GM12878 (cell line): ENCODE data around the gene IPMK. TPM values are rescaled to one million over a fixed set of nuclear protein-coding genes. Genes with fewer than 3 reads are reported as not detected.

Source experiments
- ATAC-seq: fragments of 200-7000 bp; cut with Tn5 transposase; 3 replicates; pipeline ENCODE4 v1.9.1; 2020; ENCODE audit warnings: mild to moderate bottlenecking, moderate library complexity
- BruUV-seq: library from RNA; stranded (reverse); fragments of 400-500 nt; replicated peaks from 2 replicates; lab custom pipeline; 2021; lab: Mats Ljungman, UMichigan
- CTCF ChIA-PET: fragments of 300-600 bp; sonication (Branson Sonifier 250); formaldehyde crosslinking; extraction: SDS; loops from one replicate; lab custom pipeline; 2021; ENCODE audit warnings: inconsistent platforms; lab: Yijun Ruan, JAX
- POLR2A ChIA-PET: fragments of 350-600 bp; formaldehyde crosslinking; extraction: SDS; loops from one replicate; lab custom pipeline; 2021; ENCODE audit warnings: inconsistent platforms; lab: Charles Lee
- RAD21 ChIA-PET: fragments of 300-600 bp; sonication (Branson Sonifier 250); formaldehyde crosslinking; loops from one replicate; lab custom pipeline; 2023; ENCODE audit warnings: antibody characterized with exemption; ENCODE audit not compliant: unreplicated experiment; lab: Charles Lee
- SMC1A ChIA-PET: fragments of 300-600 bp; sonication (Branson Sonifier 250); formaldehyde crosslinking; loops from one replicate; lab custom pipeline; 2023; ENCODE audit not compliant: unreplicated experiment, uncharacterized antibody; lab: Charles Lee
- DNase-seq: peaks from one replicate; pipeline ENCODE4 v3.0.0-alpha.2; 2011; ENCODE audit warnings: low read depth, low spot score
- FAIRE-seq: peaks from 3 replicates; lab custom pipeline; 2011; peaks lifted over from hg19 to GRCh38; lab: Jason Lieb, UNC
- H2AFZ ChIP-seq: 2 replicates; pipeline ENCODE4 v1.6.0; 2011; ENCODE audit warnings: low read depth, low read length, control low read depth; ENCODE audit not compliant: control insufficient read depth
- H3K27ac ChIP-seq: 2 replicates; pipeline ENCODE4 v1.5.1; 2011; ENCODE audit warnings: control low read depth; ENCODE audit not compliant: control insufficient read depth, insufficient read depth
- H3K27me3 ChIP-seq, 2 experiments: replicated peaks in 1 of 2; 2 replicates each; pipeline versions ENCODE4 v1.6.0 to v1.6.1; 2011; ENCODE audit warnings: low read length in 1 of 2; ENCODE audit not compliant: control insufficient read depth in 2 of 2, insufficient read depth in 2 of 2
- H3K36me3 ChIP-seq, 2 experiments: 2 replicates each; pipeline ENCODE4 v1.5.1; 2011; ENCODE audit warnings: low read length in 1 of 2; ENCODE audit not compliant: control insufficient read depth in 2 of 2, insufficient read depth in 2 of 2
- H3K4me1 ChIP-seq: 2 replicates; pipeline ENCODE4 v1.6.1; 2011; ENCODE audit warnings: mild to moderate bottlenecking, low read length, moderate library complexity, mixed read lengths; ENCODE audit not compliant: control insufficient read depth, insufficient read depth
- H3K4me2 ChIP-seq: 2 replicates; pipeline ENCODE4 v1.6.0; 2011; ENCODE audit warnings: control low read depth; ENCODE audit not compliant: control insufficient read depth, insufficient read depth
- H3K4me3 ChIP-seq: fragments of 200-600 bp; sonication (generic); 2 replicates; pipeline ENCODE4 v1.5.1; 2016
- H3K79me2 ChIP-seq: 2 replicates; pipeline ENCODE4 v1.6.0; 2011; ENCODE audit warnings: low read length; ENCODE audit not compliant: control insufficient read depth, insufficient read depth
- H3K9ac ChIP-seq: 2 replicates; pipeline ENCODE4 v1.8.0; 2011; ENCODE audit warnings: low read length, control low read depth, mixed read lengths; ENCODE audit not compliant: control insufficient read depth, insufficient read depth
- H3K9me3 ChIP-seq: replicated peaks from 3 replicates; pipeline ENCODE4 v1.5.1; 2011; ENCODE audit warnings: mild to moderate bottlenecking, low read length; ENCODE audit not compliant: control insufficient read depth, insufficient read depth
- H4K20me1 ChIP-seq: 2 replicates; pipeline ENCODE4 v1.6.0; 2011; ENCODE audit not compliant: control insufficient read depth, insufficient read depth
- ATF2 ChIP-seq: IDR thresholded peaks from 2 replicates; pipeline ENCODE4 v1.6.1; 2012; ENCODE audit warnings: low read length, inconsistent platforms
- ATF7 ChIP-seq: fragments of 450-650 bp; IDR thresholded peaks from 2 replicates; pipeline ENCODE4 v1.6.1; 2016; ENCODE audit warnings: low read depth, mild to moderate bottlenecking
- WGBS: methylation state at CpG from one replicate; pipeline ENCODE4 v1.1.6; 2016; ENCODE audit warnings: low lambda C conversion rate; ENCODE audit not compliant: insufficient replicate concordance, insufficient coverage; ENCODE audit errors: missing lambda C conversion rate; 5-methylcytosine and 5-hydroxymethylcytosine counted together
- in situ Hi-C: fragments of 300-500 bp; cut with MboI; formaldehyde crosslinking; loops from 9 replicates; pipeline ENCODE4 v1.14.3; 2018; ENCODE audit warnings: mixed read lengths
- intact Hi-C: fragments of 100-400 bp; cut with micrococcal nuclease; formaldehyde crosslinking; loops from one replicate; pipeline ENCODE4 v1.14.2; 2022; ENCODE audit not compliant: unreplicated experiment
- polyA plus RNA-seq, 11 experiments: library from polyadenylated mRNA; depleted of rRNA in 4 of 11; unstranded in 6 of 11; stranded (reverse) in 5 of 11; fragments of >200 nt; fragmentation: Nextera tagmentation in 4 of 11; fragmentation: Illumina TruSeq in 1 of 11; extraction: Ambion mirVana in 4 of 11; extraction: Trizol in 1 of 11; gene quantifications; 1 replicate in 1 of 11; 2 replicates in 10 of 11; pipeline versions ENCODE4 v1.2.1 to v1.2.3, GENCODE V29; 2011 to 2016; ENCODE audit warnings: inconsistent platforms in 2 of 11, missing spikeins in 2 of 11, low read depth in 1 of 11
- total RNA-seq, 4 experiments: library from RNA; depleted of rRNA in 3 of 4; stranded (reverse); fragments of >200 nt in 3 of 4; fragmentation: Illumina TruSeq in 1 of 4; extraction: Trizol in 1 of 4; gene quantifications; 2 replicates each; pipeline versions ENCODE4 v1.2.1 to v1.2.3, GENCODE V29; 2013 to 2021
- TF ChIP-seq, protein P1 (sequence below): fragments of 450-650 bp; formaldehyde crosslinking; IDR thresholded peaks from 2 replicates; pipeline ENCODE4 v1.4.0; 2020; ENCODE audit warnings: mild to moderate bottlenecking, moderate library complexity
- TF ChIP-seq, protein P2 (sequence below): fragments of 450-650 bp; IDR thresholded peaks from 2 replicates; pipeline ENCODE4 v1.6.1; 2017; ENCODE audit warnings: mild to moderate bottlenecking, moderate library complexity

Gene IPMK
- total and polyA plus RNA-seq, 10 of the 15 experiments (the other 5 are each of a cell fraction or from before 2014, with no cell fraction given) = 0.84 to 7.5 (median 3.6) TPM

DNA sequence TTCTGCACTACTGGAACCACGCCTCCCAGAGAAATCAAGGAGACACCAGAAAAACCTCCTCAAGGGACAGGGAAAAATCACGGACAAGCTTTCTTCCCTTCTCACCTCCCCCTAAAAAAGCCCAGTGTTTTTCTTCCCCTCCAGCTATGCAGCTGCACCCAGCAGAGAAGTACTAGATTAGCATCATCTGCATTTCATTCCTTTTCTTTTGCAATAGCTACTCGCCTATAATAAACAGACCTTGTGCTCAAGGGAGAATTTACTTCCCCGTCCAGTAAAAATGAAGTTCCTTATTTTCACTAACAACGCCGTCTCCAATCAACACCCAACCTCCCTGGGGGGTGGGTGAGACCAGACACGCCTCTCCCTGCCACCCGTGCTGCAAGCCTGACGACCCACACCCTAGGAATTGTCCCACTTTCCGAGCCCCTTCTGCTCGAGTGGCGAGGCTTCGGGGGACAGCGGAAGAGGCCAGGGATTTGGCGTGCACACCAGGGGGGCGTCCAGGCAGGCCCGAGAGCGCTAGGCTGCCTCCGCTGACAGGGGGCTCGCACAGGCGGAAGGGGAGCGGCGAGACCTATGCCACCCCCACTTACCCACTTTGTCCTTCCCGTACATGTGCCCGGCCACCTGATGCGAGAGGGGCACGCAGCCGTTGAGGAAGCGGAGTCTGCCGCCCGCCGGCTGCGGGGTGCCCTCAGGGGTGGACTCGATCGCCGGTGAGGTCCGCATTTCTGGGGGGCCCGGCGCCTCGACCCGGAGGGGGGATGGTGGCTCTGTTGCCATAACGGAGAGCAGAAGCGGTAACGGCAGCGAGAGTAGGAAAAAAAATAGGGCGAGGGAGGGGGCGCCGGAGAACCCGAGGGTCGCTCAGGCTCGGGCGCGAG is 625 bp downstream of the IPMK start (continued):
- TF ChIP-seq, protein P1, sequence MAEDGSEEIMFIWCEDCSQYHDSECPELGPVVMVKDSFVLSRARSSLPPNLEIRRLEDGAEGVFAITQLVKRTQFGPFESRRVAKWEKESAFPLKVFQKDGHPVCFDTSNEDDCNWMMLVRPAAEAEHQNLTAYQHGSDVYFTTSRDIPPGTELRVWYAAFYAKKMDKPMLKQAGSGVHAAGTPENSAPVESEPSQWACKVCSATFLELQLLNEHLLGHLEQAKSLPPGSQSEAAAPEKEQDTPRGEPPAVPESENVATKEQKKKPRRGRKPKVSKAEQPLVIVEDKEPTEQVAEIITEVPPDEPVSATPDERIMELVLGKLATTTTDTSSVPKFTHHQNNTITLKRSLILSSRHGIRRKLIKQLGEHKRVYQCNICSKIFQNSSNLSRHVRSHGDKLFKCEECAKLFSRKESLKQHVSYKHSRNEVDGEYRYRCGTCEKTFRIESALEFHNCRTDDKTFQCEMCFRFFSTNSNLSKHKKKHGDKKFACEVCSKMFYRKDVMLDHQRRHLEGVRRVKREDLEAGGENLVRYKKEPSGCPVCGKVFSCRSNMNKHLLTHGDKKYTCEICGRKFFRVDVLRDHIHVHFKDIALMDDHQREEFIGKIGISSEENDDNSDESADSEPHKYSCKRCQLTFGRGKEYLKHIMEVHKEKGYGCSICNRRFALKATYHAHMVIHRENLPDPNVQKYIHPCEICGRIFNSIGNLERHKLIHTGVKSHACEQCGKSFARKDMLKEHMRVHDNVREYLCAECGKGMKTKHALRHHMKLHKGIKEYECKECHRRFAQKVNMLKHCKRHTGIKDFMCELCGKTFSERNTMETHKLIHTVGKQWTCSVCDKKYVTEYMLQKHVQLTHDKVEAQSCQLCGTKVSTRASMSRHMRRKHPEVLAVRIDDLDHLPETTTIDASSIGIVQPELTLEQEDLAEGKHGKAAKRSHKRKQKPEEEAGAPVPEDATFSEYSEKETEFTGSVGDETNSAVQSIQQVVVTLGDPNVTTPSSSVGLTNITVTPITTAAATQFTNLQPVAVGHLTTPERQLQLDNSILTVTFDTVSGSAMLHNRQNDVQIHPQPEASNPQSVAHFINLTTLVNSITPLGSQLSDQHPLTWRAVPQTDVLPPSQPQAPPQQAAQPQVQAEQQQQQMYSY (CRISPR knock-in tag) = no peak

DNA sequence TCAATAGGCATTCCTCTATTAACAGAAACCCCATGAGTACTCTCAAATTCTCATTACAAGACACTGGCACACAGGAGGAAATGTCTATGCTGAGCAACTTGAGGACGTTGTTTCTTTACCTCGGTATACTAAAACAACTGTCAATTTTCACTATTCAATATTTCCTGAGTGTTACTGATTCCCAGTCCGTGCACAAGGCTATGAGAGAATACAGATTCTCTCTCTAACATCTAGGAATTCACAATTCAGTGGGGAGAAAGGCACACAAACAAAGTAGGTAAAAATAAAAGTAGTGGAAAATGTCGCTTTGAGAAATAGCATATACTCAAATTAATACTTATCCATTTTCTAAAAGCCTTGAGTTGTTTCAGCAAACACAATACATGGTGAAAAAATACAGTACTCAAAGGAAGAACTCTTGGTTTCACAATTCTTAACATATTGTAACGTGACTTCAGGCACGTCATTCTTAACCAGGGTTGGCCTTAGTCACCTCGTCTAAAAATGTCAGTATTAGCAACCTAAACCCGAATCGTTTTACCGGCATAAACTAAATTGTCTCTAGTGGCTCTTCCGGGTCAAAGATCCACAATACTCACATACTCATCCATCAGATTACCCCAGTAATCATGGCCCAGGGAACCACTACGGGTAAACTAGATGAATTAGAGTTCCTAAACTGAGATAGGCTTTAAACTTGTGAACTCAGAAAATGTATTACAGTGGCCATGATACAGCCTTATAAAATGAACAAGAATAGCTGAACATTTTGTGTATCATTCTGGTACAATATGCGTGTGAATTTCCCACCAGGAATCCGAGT is 1.5 kb downstream of the IPMK start:
- 1% methylated on average over 14 of the region's 14 CpGs for WGBS
- FAIRE-seq (no peak), DNase-seq (no peak), ATAC-seq (peak; percentile 22)
- Histone ChIP-seq H3K27me3 (no peaks in the 10 kb centered on the region), H3K4me2 (peak overlapping the region; percentile 84), H3K9me3 (no peaks in the 10 kb centered on the region; the same call in 2 of the 3 replicates), H3K27ac (peak overlapping the region; percentile 80), H4K20me1 (no peaks in the 10 kb centered on the region), H3K36me3 (no peaks in the 10 kb centered on the region), H3K79me2 (peaks cover 79% of the 10 kb centered on the region), H3K9ac (peak overlapping the region; percentile 78), H2AFZ (peak overlapping the region; percentile 81), H3K4me1 (0 out of 2 replicates have a peak, but pooled peaks cover 5% of the 10 kb centered on the region), H3K4me3 (peak overlapping the region; percentile 80)
- CTCF ChIA-PET = interaction anchor here (0.6 to 1.0 kb wide), 3 partner anchors 25 to 856 kb away, joined by 3 to 5 read pairs (median 3); no protein-coding TSS in a partner anchor
- in situ Hi-C loops = no loop called here
- intact Hi-C loops = loop anchor here (5.0 to 10.0 kb wide), 2 partner anchors 71 to 1639 kb away; partner anchors contain the start of genes CCDC6 and UBE2D1
- SMC1A ChIA-PET = interaction anchor here (0.7 to 1.2 kb wide), 3 partner anchors 25 to 89 kb away, joined by 3 to 5 read pairs (median 4); no protein-coding TSS in a partner anchor
- TSS peak; percentile 56 for BruUV-seq
- RAD21 ChIA-PET = interaction anchor here (0.7 to 1.8 kb wide), 4 partner anchors 24 to 119 kb away, joined by 3 to 7 read pairs (median 4); partner anchors contain the start of gene TFAM
- POLR2A ChIA-PET = no interaction called here
- TF ChIP-seq, protein P2, sequence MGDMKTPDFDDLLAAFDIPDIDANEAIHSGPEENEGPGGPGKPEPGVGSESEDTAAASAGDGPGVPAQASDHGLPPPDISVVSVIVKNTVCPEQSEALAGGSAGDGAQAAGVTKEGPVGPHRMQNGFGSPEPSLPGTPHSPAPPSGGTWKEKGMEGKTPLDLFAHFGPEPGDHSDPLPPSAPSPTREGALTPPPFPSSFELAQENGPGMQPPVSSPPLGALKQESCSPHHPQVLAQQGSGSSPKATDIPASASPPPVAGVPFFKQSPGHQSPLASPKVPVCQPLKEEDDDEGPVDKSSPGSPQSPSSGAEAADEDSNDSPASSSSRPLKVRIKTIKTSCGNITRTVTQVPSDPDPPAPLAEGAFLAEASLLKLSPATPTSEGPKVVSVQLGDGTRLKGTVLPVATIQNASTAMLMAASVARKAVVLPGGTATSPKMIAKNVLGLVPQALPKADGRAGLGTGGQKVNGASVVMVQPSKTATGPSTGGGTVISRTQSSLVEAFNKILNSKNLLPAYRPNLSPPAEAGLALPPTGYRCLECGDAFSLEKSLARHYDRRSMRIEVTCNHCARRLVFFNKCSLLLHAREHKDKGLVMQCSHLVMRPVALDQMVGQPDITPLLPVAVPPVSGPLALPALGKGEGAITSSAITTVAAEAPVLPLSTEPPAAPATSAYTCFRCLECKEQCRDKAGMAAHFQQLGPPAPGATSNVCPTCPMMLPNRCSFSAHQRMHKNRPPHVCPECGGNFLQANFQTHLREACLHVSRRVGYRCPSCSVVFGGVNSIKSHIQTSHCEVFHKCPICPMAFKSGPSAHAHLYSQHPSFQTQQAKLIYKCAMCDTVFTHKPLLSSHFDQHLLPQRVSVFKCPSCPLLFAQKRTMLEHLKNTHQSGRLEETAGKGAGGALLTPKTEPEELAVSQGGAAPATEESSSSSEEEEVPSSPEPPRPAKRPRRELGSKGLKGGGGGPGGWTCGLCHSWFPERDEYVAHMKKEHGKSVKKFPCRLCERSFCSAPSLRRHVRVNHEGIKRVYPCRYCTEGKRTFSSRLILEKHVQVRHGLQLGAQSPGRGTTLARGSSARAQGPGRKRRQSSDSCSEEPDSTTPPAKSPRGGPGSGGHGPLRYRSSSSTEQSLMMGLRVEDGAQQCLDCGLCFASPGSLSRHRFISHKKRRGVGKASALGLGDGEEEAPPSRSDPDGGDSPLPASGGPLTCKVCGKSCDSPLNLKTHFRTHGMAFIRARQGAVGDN = peak; percentile 21; the same call in 1 of the 2 replicates
- TF ChIP-seq ATF2 = 0 out of 2 replicates have a peak, but pooled peaks have one; percentile 40
- peak; percentile 70 for TF ChIP-seq ATF7
